Measurements from ENCODE around the gene HIVEP3.
A peak's percentile ranks its signal among the peaks of the same experiment; 100 is the strongest.

HIVEP3 gene

DNA sequence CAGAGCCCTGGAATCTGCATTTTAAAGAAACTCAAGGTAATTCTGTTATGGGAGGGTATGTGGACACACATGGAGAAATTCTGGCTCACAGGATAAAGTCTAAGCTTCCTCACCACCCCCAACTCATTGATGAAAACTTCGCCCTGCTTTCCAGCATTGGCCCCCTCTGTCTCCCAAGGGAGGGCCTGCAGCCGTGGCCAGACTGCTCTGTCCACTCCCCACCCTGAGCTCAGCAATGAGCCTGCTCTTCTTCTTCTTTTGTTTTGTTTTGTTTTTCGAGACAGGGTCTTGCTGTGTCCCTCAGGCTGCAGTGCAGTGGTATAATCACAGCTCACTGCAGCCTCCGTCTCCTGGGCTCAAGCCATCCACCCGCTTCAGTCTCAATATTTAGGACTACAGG lies 297.5 kb downstream of the HIVEP3 start:
- DNase-seq = no peak

DNA sequence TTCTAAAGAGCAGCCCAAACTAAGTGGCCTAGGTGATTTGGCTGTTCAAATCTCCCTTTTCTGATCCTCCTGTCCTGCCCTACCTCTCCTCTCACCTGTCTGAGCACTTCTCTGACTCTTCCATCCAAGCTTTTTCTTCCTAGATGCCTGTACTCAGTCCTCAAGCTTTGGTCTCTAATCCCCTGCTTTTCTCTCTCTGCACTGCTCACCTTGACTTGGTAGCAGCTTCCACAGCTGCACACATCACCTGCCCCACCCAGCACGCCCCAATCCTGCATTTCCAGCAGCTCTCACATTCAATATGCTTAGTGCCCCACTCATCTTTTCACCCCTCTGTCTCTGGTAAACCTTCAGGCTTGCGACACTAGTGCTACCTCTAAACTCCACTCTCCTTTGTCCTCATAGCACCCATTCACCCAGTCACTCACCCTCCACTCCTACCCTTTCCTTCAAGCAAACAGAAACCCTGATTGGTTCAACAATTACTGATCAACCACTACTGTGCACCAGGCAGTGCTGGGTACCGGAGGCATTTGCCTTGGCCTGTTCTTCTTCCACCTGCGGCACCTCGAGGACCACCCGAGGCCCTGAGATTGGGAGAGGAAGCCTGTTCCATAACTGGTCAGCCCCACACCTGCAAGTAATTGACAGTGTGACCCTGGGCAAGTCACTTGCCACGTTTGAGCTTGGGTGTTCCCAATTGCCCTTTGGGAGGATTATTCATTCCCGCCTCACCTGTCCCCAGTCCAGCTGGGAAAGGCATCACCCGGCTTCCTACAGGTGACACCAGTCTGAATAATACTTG lies 298.2 kb downstream of the HIVEP3 start:
- DNase-seq = no peak

DNA sequence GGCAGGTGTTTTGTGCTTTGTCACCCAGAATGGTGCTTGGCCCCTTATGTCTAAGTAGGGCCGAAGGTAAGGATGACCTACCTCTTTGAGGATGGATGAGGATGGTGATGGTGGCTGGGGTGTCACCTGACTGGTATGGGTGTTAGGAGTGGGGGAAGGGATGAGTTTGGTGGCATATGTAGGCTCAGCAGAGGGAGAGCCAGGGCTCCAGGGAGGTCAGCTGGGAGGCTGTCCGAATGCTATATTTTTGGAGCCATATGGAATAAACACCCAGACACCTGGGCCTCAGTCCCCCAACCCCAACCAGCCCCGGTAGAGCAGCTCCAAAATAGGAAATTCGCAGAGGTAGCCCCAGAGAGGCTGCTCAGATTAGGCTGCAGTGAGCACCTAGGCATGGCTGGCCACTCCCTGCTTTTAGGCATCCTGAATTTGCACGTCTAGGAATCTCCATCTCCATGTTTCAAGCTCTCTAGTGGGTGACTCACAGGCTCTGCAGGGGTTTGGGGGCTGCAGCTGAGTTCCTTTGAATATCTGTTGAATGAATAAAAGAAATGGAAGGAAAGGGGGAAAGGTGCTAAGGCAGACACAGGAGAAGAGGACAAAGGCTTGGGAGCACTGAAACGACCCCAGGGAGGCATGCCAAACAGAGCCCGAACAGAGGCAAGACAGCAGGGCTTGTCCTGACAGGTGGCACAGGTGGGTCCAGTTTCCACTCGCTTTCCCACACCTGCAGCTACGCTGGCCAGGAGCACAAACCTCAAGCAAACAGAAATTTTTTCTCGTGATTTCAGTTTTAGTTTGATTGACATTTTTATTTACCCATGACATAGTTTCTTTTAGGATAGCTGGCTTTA lies 299.0 kb downstream of the HIVEP3 start:
- DNase-seq = no peak

DNA sequence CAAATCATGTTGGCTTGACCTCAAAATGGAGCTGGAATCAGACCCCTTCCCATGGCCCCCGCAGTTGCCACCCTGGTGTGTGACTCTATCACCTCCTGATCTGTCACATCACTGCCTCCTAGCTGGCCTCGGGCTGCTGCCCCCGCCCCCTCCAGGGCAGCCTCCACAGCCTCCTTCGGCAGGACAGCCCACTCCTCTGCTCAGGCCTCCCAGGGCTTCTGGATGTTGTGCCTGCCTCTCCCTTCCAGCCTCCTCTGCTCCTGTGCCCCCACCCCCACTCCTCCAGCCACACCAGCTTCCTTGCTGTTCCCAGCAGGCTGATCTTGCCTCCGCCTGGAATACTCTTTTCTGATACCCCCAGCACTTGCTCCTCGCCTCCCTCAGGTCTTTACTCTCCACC lies 299.9 kb downstream of the HIVEP3 start:
- DNase-seq = no peak

DNA sequence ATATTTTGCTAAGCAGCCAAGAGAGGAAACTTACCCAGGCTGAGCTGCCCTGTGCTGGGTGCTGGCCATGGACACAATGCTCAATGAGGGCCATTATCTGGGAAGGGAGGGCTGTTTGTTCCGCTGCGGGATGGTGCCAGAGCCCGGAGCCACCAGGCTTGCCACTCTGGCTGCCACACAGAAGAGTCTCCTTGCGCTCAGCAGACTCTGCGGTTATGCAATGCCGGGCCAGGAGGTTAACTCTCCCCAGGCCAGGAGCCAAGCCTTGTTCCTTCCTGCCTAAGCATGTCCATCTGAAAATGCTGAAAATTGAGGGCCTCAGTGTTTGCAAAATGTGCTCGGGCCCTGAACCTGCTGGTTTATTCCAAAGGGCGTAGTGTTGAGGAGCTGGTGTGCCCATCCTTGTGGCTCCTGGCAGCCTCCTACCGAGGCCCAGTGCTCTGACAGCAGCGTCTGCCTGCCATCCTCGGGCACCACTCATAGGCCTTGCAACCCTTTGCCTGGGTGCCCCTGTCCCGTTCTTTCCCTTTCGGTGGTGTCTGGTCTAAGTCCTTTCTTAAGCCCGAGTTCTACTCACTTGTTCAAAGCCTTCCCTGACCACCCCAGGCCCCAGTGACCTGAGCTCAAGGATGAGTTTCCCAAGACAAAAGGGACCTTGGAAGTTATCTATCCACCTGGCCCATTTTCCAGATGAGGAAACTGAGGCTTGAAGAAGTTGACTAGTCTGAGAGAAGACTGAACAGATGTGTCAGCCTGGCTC lies 300.5 kb downstream of the HIVEP3 start:
- peak; percentile 58 for DNase-seq

DNA sequence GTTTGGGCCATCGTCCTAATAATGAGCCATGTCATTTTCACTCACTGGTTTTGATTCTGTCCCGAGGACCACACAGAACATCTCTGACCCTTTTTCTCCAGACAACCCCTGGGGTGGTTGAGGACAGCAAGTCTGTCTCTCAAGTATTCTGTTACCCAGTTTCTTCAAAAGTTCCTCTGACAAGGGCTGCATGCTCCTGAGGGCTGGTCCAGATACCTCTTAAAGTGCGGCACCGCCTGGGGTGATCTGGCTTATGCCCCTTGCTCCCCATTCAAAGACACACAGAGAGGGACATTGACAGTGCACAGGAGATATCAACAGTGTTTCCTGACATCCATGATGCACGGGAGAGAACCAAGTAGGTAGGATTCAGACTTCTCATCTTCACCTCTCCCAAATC lies 301.4 kb downstream of the HIVEP3 start:
- DNase-seq = no peak

DNA sequence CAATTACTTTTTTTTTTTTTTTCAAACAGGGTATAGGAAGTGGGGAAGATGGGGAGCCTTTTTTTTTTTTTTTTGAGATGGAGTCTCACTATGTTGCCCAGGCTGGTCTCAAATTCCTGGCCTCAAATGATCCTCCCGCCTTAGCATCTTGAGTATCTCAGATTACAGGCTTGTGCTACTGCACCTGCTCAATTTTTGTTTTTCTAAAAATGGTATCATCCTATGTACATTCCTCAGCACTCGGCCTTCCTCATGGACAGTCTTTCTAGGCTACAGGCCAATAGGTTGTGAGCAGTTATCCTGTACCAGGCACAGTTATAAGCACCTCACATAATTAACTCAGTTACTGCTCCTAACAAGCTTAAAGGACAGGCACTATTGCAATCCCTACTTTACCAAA lies 302.2 kb downstream of the HIVEP3 start:
- no peak for DNase-seq

DNA sequence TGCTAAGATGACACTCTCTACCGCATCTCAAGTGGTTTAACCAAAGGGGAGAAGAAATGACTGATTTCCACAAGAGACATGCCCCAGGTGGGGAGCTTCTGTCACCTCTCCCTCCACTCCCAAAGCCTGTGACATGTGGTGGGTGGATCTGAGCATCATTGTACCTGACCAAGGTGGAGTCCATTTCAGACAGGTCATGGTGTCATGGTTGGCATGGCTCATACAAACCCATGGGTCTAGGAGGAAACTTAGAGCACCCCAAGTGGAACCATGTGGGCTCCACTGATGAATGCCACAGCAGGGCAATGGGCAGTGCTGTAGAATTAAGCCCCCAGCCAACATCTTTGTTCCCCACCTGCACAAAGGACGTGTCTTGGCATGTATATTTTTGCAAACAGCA lies 302.7 kb downstream of the HIVEP3 start:
- DNase-seq = no peak

DNA sequence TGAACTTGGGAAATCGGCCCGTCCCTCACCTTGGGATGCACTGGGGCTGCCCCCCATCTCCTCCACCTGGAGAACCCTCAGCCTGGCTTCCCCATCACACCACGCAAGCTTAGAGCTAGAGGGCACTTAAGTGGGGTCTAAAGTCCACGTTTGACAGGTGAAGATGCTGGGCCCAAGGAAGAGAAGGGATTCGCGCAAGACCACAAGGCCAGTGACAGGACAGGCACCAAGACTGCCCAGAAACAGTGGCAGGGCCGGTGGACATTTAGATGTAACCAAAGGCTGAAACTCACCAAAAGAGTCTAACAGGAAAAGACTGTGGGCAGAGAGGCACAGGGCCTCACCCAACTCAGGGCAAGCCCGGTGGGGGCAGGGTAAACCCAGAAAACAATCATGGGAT lies 303.4 kb downstream of the HIVEP3 start:
- DNase-seq = no peak

DNA sequence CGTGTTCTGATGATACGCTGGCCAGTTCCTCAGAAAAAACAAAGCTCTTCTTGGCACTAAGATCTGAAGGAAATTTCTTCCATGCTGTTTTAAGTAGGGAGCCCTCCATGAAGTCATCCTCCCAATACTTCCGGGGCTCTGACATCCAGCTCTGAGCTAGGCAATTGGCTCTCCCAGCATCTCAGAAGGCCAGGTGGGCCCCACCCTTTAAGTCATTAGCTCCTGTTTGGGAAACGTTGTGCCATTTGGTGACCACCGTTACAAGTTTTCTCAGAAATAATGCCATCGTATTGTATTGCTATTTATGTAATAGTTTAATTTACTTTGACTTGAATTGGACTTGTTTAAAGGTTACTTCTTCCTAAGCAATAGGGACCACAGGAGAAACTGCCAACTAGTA lies 303.9 kb downstream of the HIVEP3 start:
- no peak for DNase-seq

DNA sequence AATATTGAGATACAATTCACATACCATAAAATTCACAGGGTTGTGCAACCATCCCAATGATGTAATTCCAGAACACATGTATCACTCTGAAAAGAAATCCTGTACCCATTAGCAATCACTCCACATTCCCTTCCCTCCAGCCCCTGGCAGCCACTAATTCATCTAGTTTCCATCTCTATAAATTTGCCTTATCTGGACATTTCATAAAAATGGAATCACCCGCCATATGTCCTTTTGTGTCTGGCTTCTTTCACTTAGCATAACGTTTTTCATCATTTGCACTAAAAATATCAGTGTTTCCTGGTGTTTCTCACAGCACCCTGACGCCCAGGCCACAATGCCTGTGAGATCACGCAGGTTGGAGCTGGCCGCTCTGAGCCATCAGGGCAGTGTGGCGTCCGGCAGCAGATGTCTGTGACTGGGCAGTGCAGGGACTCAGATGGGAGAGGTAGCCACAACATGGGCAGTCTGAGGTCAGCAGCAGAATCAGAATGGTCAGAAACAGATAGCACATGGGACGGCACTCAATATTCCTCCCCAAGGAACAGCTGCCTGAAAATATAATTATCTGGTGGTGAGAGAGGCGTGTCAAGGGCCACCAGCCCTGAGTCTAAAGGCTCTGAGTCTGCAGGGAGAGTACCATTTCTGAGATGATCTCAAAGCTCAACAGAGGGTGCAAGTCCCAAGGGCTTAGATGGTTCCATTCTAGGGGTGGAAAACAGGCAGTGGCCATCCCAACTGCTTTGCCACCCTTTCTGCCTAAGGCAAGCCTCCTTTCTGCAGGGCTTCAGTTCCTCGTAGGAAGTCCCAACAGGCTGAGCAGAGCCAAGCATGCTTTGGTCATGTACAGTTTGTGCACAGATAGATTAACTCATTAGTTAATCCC lies 304.8 kb downstream of the HIVEP3 start:
- DNase-seq = peak; percentile 3

DNA sequence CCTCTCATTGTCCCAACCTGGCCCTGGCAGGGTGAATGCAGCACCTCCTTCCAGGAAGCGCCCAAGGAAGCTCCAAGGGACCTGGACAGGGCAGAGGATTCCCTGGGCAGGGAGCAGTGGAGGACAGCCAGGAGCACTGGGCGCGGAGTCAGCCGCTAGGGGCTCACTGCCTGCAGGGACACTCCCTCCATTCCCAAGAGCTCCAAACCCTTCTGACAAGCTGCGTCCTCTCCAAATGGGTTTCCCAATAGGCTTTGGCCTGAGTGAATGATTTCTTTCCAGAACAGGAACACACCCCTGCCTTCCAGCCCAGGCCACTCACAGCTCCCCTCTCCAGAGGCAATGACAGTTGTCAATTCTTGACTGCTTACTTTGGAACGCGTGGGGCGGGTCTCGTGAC lies 305.8 kb downstream of the HIVEP3 start:
- no peak for DNase-seq

DNA sequence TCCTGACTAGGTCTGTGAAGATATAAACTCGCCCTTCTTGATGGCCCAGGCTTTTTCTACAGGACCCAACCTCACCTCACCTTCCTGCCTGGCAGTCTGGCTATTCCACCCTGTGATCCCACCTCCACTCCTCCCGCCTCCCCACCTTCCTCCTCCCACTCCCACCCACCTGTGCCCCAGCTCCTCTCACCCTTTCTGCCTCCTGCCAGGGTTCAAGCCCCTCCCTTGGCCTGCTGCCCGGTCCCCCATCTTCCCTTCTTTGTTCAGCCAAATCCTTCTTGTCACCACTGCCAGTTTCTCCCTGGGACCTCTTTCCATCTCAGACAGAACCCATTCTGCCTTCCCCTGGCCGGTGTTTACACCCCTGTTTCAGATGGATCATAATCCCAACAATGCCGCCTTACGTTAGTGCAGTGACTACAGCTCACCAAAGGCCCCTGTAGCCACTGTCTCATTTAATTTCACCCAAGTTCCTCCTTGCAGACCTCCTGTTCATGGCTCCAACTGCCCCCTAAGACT lies 306.7 kb downstream of the HIVEP3 start:
- DNase-seq = no peak

DNA sequence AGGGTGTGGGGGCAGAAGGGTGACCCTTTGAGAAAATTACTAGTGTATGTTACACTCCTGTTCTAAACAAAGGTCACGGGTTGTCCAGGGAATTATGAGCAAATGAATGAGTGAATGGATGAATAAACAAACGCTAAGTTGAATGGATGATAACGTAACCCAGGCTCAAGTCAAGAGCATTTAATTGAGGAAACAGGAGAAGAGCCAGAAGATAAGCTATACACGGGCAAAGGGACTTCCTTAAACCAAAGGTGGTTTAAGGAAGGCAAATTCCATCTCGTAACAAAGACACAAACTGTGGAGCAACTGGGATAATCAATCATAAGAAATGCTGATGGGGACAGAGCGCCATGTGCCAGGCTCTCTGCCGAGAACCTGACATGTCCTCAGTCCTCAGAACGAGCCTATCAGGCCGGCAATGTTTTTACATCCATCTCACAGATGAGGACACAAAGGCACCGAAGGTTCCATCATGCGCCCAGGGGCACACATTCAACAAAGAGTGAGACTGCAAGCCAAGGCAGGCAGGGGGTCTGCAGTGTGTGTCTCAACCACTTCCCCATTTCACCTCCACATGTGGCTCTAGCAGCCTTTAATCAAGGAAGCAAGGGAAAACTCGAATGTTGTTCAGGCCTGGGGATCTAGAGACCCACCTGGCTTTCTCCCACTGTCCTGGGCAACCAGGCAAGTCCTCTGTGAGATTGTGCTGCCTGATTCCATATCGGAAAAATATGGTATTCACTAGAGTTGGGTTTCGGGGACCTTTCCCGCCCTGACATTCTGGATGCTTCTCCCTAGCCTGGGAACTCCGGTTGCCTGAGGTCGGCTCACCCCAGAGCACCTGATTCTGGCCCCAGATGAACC lies 307.4 kb downstream of the HIVEP3 start:
- DNase-seq = peak; percentile 32

DNA sequence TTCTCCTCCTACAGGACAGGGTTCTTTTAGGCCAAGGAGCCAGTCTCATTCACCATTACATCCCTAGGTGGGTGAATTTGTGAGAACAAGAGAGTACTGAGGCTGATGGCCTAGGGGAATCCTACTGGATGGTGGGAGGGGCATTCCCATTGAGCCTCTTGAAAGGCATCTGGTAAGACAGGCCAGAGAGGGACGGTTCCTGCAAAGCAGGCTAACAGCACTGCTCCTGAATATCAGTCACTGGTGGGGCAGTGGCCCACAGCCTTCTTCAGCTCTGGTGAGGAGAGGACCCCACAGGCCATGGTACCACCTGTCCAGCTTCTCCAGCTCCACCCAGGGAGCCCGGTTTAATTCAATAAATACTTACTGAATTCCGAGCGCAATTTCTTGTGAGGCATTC lies 308.4 kb downstream of the HIVEP3 start:
- DNase-seq = no peak

DNA sequence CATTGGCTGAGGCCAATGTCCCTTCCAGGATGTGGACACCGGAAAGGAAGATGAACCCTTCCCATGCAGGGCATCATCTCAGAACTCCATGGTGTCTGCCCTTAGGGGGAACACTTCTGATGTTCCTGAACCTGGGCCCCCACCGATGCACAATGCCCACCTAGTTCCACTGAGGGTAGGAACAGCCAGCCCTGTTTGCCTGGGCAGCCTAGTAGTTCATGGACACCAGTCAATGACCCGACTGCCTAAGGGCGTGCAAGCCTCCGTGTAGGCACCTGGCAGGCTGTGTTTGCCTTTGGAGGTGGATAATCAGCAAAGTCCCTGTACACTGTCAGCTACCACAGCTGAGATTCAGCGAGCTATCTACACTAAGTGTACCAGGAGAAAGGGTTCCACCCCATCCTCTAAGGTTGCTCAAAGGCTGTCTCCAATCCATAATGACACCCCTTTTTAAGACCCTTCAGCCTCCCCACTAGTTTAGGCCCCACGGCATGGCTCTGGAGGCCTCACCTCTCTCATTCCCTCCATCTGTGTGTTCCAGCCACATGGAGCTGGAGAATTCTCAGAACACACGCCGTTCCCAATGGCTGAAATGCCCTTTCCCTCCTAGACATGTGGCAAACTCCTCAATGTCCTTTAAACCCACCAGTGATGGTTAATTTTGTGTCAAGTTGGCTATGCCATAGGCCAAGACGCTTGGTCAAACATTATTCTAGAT lies 309.4 kb downstream of the HIVEP3 start:
- DNase-seq = no peak

DNA sequence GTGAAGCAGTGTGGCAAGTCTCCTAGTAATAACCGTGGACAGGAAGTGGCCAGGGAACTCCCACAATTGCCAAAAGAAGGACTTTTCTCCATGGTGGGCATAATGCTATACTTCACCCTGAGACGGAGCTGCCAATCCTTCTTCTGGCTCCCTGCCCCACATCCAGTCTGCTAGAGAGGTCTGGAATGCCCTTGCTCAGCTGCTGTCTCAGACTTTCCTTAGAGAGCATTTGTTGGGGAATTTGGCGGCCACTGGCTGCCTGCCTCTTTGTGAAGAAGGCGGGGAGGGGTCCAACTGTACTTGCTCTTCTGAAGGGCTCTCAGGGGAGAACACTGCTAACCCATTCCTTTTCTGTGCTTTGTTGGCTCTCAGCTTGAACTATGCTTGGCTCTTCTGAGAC lies 310.5 kb downstream of the HIVEP3 start:
- no peak for DNase-seq

DNA sequence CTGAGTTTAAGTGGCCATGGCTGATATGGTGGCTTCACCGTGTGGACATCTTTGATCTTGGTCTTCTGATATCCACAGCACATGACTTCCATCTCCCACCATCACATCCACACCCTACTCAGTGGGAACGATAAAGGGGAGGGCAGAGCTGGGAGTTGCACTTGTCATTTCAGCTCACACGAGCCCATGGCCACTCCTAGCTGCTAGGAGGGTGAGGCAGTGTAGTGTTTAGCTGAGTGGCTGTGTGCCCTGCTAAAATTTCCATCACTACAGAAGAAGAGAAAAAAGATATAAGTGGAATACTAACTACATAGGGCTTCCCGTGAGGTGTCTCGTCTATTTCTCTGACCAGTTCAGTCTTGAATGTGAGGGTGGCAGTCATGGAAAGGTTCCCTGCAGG lies 310.9 kb downstream of the HIVEP3 start:
- no peak for DNase-seq

DNA sequence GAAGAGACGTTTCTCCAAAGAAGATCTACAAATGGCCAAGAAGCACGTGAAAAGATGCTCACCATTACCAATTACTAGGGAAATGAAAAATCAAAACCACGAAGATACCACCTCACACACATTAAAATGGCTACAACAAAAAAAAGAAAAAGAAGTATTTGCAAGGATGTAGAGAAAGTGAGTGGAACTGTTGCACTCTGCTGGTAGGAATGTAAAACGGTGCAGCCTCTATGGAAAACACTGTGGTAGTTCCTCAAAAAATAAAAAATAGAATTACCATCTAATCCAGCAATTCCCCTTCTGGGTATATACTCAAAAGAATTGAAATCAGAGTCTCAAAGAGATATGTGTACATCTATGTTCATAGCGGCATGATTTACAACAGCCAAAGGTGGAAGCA lies 318.8 kb downstream of the HIVEP3 start:
- peak; percentile 24 for DNase-seq

DNA sequence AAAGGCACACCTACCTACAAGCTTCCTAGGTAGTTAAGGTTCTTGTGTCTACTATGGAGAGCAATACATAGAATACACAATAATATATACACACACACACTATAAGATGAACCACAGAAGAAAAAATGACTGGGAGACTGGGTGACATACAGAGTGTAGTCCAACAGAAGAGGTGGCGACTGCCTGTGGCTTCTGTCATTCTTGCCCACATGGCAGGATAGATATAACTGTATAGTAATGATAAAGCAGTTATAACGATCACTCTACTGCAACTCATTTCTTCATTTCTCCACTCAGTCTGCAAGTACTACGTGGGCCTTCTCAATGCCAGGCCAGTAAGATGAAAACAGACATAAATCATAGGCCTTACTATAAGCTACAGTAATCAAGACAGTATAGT lies 320.4 kb downstream of the HIVEP3 start:
- no peak for DNase-seq
